ENCODE measurements around the gene SLC22A16.
"Not testable (repeated sequence)": the region's sequence is repeated elsewhere in the genome, so short reads cannot be mapped to it uniquely, and the experiment has no call there.

SLC22A16 gene

DNA sequence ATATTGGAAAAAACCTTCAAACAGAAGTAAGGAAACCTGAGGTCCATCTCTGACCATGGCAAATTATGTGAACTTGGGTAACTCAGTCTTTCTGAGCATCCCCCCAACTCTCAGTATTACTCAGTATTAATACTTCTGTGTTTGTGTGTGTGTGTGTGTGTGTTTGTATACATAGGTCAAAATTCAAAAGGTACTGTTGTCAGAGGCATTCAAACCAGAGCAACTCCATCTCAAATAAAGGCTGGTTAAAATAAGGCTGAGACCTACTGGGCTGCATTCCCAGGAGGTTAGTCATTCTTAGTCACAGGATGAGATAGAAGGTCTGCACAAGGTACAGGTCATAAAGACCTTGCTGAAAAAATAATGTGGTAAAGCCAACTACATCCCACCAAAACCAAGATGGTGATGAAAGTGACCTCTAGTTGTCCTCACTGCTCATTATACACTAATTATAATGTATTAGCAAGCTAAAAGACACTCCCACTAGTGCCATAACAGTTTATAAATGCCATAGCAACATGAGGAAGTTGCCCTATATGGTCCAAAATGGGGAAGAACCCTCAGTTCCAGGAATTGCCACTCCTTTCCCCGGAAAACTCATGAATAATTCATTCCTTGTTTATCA is 33.3 kb upstream of the SLC22A16 start:
- TF ChIP-seq, protein P1, sequence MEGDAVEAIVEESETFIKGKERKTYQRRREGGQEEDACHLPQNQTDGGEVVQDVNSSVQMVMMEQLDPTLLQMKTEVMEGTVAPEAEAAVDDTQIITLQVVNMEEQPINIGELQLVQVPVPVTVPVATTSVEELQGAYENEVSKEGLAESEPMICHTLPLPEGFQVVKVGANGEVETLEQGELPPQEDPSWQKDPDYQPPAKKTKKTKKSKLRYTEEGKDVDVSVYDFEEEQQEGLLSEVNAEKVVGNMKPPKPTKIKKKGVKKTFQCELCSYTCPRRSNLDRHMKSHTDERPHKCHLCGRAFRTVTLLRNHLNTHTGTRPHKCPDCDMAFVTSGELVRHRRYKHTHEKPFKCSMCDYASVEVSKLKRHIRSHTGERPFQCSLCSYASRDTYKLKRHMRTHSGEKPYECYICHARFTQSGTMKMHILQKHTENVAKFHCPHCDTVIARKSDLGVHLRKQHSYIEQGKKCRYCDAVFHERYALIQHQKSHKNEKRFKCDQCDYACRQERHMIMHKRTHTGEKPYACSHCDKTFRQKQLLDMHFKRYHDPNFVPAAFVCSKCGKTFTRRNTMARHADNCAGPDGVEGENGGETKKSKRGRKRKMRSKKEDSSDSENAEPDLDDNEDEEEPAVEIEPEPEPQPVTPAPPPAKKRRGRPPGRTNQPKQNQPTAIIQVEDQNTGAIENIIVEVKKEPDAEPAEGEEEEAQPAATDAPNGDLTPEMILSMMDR (IDR thresholded peaks at IDR 0.05; ENCODE audit: low read depth, low read length): no peak
- in situ Hi-C loops (cut with HindIII; ENCODE audit: low sequenced_read_pairs): no loop called here
- no peak overlapping the region for H3K4me3 ChIP-seq (ENCODE audit: low read depth, low read length)
- peak; percentile 94 for DNase-seq (ENCODE audit: low read depth, low spot score)

DNA sequence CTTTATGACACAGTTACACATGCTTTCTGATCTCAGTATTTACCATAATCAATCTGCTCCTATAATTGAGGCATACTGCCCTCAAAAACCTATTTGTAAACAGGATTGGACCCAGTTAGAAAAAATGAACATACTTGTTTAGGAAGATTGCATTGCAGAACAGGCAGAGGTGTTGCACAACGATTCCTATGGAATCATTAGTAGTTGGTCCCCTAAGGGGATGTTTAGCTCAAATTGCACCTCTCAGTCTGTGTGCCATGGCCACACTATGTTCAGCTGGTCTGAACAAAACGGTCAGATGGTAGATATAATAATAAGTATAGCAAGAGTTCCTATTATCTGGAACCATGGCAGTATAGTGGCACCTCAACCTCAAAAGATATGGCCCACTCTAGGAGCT is 28.5 kb upstream of the SLC22A16 start:
- DNase-seq (ENCODE audit: low read depth, low spot score); H3K4me3 ChIP-seq (ENCODE audit: low read depth, low read length); in situ Hi-C loops (cut with HindIII; ENCODE audit: low sequenced_read_pairs): not testable (repeated sequence)

DNA sequence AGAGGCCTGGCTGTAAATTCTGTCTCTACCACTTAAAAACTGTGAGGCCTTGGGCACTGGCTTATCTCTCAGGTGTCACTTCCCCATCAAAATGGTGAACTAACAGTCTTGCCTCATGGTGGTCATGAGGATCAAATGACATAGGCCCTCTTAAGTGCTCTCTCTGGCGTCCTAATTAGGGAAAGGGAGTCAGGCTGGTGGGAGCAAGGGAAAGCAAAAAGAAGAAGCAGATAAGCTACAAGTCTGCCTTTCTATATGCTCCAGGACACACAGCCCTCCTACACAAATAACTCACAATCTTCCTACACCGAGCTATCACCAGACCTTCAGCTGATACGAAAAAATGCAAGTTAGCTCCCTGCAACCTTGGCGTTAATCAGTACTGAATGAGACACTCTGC is 19.5 kb upstream of the SLC22A16 start:
- in situ Hi-C loops (cut with HindIII; ENCODE audit: low sequenced_read_pairs): no loop called here
- TF ChIP-seq, protein P1 (IDR thresholded peaks at IDR 0.05; ENCODE audit: low read depth, low read length): no peak
- no peak for DNase-seq (ENCODE audit: low read depth, low spot score)

GRCh38 chr6:110493253-110493800 is 16.9 kb upstream of the SLC22A16 start:
- H3K4me3 ChIP-seq (ENCODE audit: low read depth, low read length): no peak overlapping the region
- no peak for DNase-seq (ENCODE audit: low read depth, low spot score)
- in situ Hi-C loops (cut with HindIII; ENCODE audit: low sequenced_read_pairs): no loop called here
- TF ChIP-seq, protein P1 (IDR thresholded peaks at IDR 0.05; ENCODE audit: low read depth, low read length): no peak

More for the DNA sequence above, 19.5 kb upstream of the SLC22A16 start:
- H3K4me3 ChIP-seq (ENCODE audit: low read depth, low read length): no peak overlapping the region

DNA sequence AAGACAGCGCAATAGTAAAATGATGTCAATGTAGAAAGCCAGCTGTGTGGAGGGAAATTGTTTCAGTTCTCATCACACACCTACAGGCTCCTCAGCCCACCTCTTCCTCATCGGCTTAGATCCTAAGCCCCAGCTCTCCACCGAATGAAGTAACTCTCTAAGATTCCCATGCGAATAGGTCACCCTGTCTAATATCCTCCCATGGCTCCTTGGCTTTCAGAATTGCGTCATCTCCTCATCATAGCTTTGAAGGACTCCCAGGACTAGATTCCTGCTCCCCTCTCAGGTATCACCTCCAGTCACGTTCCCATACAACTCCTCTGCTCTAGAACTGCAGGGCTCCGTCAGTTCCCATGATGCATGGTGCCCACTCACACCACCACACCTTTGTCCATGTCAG is 16.2 kb upstream of the SLC22A16 start:
- TF ChIP-seq, protein P1 (IDR thresholded peaks at IDR 0.05; ENCODE audit: low read depth, low read length): no peak
- DNase-seq (ENCODE audit: low read depth, low spot score): no peak
- in situ Hi-C loops (cut with HindIII; ENCODE audit: low sequenced_read_pairs): no loop called here
- no peak overlapping the region for H3K4me3 ChIP-seq (ENCODE audit: low read depth, low read length)

GRCh38 chr6:110491644-110492317 is 15.4 kb upstream of the SLC22A16 start:
- in situ Hi-C loops (cut with HindIII; ENCODE audit: low sequenced_read_pairs): no loop called here
- peak; percentile 59 for DNase-seq (ENCODE audit: low read depth, low spot score)
- TF ChIP-seq, protein P1 (IDR thresholded peaks at IDR 0.05; ENCODE audit: low read depth, low read length): no peak
- H3K4me3 ChIP-seq (ENCODE audit: low read depth, low read length): no peak overlapping the region

- H3K4me3 ChIP-seq (ENCODE audit: low read depth, low read length): no peak overlapping the region
- in situ Hi-C loops (cut with HindIII; ENCODE audit: low sequenced_read_pairs): no loop called here
- no peak for DNase-seq (ENCODE audit: low read depth, low spot score)
- TF ChIP-seq, protein P1 (IDR thresholded peaks at IDR 0.05; ENCODE audit: low read depth, low read length): no peak
Observed at GRCh38 chr6:110491299-110491643, 14.9 kb upstream of the SLC22A16 start.
